GM15510 (cell line): ENCODE results near the gene TMC7.

Experiments used
- POLR2A ChIP-seq: IDR thresholded peaks from 3 replicates; pipeline ENCODE4 v1.6.1; 2011; ENCODE audit warnings: borderline replicate concordance; ENCODE audit not compliant: insufficient read length; ENCODE audit errors: extremely low read depth

TMC7 gene

DNA sequence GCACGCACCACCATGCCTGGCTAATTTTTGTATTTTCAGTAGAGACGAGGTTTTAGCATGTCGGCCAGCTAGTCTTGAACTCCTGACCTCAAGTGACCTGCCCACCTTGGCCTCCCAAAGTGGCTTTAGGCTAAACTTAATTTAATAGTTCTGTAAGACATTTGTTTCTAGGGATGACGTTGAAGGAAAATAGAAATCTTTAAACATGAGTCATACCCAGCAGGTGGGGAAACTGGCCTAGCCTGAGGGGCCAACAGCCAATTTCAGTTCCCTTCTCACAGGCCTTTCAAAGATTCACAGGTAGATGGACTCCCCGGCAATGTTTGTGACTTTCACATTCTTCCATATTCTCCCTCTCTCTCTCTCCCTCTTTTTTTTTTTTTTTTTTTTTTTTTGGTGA lies 111.9 kb downstream of the TMC7 start:
- no peak for TF ChIP-seq POLR2A

DNA sequence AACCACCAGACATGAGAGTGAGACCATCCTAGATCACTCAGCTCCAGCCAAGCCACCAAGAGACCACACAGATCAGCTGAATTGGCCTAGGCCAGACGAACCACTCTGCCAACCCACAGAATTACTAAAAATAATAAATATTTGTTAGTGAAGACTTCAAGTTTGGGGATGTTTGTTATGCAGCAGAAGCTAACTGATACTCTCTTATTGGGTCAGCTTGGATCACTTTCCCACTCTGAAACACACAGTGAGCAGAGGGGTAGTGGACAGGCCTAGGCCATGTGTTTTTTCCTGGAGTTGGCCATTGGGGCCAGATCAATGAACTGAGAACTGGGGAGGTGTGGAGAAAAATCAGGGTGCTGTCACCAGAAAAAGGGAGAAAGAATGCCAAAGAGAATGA lies 114.4 kb downstream of the TMC7 start:
- no peak for TF ChIP-seq POLR2A

DNA sequence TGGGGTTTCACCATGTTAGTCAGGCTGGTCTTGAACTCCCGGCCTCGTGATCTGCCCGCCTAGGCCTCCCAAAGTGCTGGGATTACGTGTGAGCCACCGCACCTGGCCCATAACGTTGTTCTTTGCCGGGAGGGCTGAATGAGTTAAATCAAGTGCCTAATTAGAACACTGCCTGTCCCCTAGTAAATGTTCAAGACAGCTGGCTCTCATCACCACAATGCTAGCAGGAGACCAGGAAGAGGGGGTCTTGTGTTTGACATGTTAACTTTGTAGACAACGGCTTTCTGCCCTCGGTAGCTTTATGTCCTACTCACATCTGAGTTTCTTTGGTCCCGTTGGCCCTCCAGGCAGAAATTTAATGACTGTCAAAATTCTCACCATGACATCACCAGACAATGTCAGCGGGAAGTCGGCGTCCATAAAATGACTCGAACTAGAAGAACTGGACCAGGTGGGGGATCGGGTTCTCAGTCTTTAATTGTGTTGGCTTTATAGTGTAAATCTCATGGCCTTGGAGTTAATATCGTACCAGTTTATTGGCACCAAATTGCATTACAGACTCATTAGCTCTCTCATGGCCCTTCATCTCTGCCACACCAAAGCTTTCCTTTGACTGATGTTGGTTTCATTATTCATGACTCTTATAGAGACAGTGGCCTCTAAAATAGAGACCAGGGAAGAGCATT lies 118.6 kb downstream of the TMC7 start:
- no peak for TF ChIP-seq POLR2A

DNA sequence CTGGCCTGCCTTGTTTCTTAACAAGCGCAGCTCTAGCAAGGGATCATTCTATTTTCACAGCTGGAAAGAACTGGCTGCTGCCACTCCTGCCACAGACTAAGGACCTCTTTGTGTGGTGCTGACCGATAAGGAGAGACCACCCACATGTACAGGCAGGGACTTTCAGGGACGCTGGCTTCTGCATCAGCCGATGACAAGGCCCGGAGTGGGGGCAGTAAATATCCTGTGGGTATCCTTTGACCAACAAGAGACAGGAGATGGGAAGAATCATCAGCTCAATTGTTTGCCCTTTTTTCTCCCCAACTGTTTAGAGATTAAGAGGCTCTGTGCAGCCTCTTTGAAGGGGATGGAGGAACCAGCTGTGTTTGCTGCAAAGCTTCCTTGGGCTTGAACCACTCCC lies 120.9 kb downstream of the TMC7 start:
- no peak for TF ChIP-seq POLR2A

DNA sequence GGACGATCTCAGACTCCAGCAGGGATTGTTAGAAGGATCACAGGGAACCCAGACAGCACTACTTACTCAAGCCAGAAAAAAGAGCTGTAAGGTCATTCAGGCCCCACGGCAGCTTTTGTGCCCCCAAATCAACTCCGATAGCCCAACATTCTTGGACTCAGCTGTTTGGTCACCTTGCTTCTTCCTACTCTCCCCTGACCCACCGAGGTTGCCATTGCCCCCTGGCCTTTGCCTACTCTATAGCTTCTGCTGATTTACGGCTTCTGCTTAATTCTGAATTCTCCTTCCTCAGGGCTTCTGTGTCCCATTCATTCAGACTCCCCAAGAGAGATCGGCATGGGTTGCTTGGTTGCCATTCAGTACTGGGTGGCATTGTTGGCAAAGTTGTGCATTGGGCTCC lies 121.4 kb downstream of the TMC7 start:
- no peak for TF ChIP-seq POLR2A

DNA sequence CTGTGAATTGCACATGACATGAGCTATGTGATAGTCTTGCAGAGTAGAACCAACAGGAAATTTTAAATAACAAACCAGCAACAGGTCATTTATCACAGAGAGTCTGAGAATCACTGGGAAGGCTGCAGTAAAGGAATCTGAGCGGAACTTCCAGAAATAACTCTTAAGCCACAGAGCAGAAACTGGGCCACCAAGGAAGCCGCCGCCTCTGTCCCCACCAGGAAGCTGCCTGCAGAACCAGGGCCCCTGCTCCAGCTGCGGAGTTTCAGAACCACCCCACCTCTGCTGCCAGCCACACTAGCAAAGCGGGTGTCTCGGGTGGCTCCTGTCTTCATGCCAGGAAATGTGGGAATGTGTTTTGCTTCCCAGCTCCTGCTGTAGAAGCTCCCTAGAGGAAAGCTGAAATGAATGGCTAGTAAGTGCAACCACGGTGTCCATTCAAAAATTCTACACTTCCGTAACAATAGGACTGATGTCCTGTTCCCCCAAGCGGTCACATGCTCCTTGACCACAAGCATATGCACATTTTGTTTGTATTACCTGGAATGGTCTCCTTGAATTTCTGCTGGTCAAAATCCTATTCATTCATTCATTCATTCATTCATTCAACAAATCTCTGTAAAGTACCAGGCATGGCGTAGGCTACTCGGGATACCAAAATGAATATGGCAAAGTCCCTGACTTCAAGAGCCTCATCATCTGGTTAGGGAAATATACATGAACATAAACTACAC lies 122.3 kb downstream of the TMC7 start:
- no peak for TF ChIP-seq POLR2A

DNA sequence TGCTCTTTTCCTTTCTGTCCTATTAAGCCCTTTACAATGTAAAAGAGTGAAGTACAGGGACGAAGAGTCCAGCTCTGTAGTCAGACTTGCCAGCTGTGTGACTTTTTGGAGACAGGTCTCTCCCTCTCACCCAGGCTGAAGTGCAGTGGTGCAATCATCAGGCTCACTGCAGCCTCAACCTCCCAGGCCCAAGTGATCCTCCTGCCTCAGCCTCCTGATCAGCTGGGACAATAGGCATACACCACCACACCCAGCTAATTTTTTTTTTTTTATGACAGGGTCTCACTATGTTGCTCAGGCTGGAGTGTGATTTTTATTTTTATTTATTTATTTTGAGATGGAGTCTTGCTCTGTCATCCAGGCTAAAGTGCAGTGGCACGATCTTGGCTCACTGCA lies 122.9 kb downstream of the TMC7 start:
- no peak for TF ChIP-seq POLR2A

DNA sequence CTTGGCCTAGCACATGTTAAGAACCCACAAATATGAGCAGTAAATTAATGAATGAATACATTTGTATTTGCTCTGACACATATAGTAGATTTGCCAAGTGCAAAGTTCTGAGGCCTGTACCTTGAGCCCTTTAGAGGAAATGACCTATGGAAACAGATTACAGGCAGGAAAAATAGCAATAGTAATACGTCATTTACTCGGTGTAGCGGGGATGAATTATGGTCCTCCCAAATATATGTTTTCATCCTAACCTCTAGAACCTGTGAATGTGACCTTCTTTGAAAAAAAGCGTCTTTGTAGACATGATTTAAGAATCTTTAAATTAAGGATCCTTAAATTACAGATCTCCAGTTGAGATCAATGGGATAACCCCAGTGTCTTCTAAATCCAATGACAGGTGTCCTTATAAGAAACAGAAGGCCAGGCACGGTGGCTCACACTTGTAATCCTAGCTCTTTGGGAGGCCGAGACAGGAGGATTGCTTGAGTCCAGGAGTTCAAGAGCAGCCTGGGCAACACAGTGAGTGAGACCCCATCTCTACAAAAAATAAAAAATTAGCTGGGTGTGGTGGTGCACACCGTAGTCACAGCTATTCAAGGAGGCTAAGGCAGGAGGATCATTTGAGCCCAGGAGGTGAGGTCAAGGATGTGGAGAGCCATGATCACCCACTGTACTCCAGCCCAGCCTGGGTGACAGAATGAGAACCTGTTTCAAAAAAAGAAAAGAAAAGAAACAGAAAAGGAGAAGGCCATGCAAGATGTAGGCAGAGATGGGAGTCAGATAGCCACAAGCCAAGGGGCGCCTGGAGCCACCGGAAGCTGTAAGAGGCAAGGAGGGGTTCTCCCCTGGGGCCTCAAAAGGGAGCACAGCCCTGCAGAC lies 124.9 kb downstream of the TMC7 start:
- TF ChIP-seq POLR2A = no peak

DNA sequence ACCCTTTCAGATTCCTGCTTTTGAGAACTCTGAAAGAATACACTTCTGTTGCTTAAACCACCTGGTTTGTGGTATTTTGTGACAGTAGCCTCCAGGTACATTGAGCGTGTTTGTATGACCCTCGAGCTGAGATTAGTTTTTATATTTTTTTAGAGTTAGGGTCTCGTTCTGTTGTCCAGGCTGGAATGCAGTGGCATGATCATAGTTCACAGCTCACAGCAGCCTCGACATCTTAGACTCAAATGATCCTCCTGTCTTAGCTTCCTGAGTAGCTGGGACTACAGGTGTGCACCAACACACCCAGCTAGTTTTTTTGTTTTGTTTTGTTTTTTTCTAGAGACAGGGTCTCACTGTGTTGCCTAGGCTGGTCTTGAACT lies 125.5 kb downstream of the TMC7 start:
- no peak for TF ChIP-seq POLR2A

DNA sequence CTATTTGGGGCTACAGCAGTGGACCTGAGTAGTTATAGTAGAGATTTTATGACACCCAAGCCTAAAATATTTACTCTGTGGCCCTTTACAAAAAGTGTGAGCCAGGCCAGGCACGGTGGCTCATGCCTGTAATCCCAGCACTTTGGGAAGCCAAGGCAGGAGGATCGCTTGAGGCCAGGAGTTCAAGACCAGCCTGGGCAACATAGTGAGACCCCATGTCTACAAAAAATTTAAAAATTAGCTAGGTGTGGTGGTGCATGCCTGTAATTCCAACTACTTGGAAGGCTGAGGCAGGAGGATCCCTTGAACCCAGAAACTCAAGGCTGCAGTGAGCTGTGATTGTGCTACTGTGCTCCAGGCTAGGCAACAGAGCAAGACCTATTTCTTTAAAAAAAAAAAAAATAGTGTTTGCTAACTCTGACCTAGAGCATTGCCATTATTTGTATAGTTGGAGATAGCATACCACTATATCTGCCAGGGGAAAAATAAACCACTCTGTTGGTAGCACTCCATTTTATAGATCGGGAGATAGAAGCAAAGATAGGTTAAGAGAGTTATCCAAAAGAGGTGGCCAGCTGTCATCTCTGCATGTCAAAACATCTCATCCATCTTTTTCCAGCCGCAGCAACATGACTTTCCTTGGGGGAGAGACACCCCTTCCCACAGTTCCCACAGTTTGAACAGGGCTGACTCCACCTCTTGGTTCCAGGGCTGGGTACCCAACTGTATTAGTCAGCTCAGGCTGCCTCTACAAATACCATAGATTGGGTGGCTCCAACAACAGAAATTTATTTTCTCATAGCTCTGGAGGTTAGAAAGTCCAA lies 127.0 kb downstream of the TMC7 start:
- TF ChIP-seq POLR2A = no peak

DNA sequence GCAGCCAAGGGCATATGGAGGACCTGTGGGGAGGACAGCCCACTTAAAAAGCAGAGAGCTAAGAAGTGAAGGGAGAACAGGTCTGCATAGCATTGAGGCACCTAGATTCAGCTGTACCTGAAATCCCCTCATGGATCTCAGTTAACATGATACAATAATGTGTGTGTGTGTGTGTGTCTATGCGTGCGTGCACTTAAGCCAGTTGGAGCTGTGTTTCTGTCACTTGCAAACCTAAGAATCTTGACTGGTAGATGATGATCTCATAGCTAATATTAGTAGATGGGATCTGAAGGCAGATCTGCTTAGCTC lies 128.3 kb downstream of the TMC7 start:
- TF ChIP-seq POLR2A = no peak
